22Rv1 (cell line): Measurements from ENCODE around the gene GPN2.

Experiments used
- ZFX ChIP-seq: fragments of 450-650 bp; IDR thresholded peaks from 2 replicates; pipeline ENCODE4 v1.6.1; 2017; ENCODE audit warnings: antibody characterized with exemption, borderline replicate concordance
- TF ChIP-seq, protein P1 (sequence below): fragments of 450-650 bp; IDR thresholded peaks from 2 replicates; pipeline ENCODE4 v1.5.1; 2017; ENCODE audit warnings: mild to moderate bottlenecking

DNA sequence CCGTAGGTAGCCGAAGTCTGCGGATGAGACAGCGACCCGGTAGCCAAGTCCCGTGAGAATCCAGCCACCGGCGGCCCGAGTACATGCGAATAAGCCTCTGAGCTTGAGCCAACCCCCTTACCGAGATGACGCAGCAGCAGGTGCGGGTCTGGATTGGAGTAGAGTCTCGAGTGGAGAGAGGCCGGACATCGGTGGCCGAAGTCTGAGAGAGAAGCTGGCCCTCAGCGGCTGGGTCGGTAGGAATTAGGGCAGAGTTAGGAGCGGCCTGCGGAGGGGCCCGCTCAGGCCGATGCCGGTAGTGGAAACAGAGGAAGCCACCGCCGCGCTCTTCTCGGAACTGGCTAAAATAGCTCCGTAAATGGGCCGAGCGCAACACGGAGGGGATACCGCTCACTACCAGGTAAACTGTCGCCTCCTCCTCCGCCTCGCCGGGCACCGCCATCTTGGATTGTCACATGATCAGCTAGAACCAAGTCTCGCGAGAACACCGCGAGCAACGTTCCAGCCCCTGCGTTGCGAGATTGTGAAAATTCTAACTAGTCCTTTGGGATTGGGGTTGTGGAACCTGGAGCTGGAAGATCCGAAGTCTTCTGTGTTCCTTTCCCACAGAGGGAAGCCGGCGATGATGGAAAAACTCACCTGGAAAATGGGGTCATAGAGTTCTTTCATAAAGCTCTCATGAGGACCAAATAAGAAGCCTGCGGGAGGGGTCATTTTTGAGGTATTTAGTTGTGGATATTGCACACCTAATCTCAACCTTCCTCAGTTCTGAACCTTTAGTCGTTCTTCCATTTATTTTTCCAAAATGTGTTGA, 10.1 kb upstream of the GPN2 start, which contains the start of gene GPATCH3:
- TF ChIP-seq, protein P1, sequence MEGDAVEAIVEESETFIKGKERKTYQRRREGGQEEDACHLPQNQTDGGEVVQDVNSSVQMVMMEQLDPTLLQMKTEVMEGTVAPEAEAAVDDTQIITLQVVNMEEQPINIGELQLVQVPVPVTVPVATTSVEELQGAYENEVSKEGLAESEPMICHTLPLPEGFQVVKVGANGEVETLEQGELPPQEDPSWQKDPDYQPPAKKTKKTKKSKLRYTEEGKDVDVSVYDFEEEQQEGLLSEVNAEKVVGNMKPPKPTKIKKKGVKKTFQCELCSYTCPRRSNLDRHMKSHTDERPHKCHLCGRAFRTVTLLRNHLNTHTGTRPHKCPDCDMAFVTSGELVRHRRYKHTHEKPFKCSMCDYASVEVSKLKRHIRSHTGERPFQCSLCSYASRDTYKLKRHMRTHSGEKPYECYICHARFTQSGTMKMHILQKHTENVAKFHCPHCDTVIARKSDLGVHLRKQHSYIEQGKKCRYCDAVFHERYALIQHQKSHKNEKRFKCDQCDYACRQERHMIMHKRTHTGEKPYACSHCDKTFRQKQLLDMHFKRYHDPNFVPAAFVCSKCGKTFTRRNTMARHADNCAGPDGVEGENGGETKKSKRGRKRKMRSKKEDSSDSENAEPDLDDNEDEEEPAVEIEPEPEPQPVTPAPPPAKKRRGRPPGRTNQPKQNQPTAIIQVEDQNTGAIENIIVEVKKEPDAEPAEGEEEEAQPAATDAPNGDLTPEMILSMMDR = no peak
- TF ChIP-seq ZFX = no peak
